Pancreas (tissue), 10 donors: Measurements from ENCODE around the gene MBD5. TPM values are rescaled to one million over a fixed set of nuclear protein-coding genes. Genes with fewer than 3 reads are reported as not detected.

Source experiments
- ATAC-seq, 4 donors: fragments of 200-7000 bp; cut with Tn5 transposase; one replicate each; pipeline versions ENCODE4 v1.8.0 to v1.9.1; 2020; ENCODE audit warnings: mild to moderate bottlenecking in 4 of 4, moderate library complexity in 4 of 4
- DNase-seq, 6 donors: peaks; one replicate each; pipeline ENCODE4 v3.0.0-alpha.2; 2020
- FAIRE-seq: peaks from 2 replicates; lab custom pipeline; 2012; peaks lifted over from hg19 to GRCh38; lab: Jason Lieb, UNC
- H3K27ac ChIP-seq, 4 donors: fragments of 200-600 bp; sonication (generic); 1 replicate in 3 of 4; 2 replicates in 1 of 4; pipeline versions ENCODE4 v1.5.0 to v1.8.0; 2020
- H3K27me3 ChIP-seq, 4 donors: fragments of 200-600 bp; one replicate each; pipeline ENCODE4 v1.8.0; 2021
- H3K36me3 ChIP-seq, 3 donors: fragments of 200-600 bp; sonication (generic) in 1 of 3; one replicate each; pipeline versions ENCODE4 v1.5.0 to v1.8.0; 2020 to 2021
- H3K4me1 ChIP-seq, 3 donors: fragments of 200-600 bp; one replicate each; pipeline ENCODE4 v1.8.0; 2021
- H3K4me3 ChIP-seq, 4 donors: fragments of 200-600 bp; sonication (generic) in 2 of 4; one replicate each; pipeline versions ENCODE4 v1.5.0 to v1.8.0; 2020 to 2021
- H3K9me3 ChIP-seq, 4 donors: fragments of 200-600 bp; one replicate each; pipeline ENCODE4 v1.8.0; 2021
- WGBS, 2 donors: extraction: QIAGEN DNeasy Blood & Tissue Kit; methylation state at CpG; one replicate each; pipeline ENCODE4 v1.1.7; 2013; 5-methylcytosine and 5-hydroxymethylcytosine counted together
- intact Hi-C, 3 donors: fragments of 100-400 bp; cut with DNase I; formaldehyde crosslinking; loops; one replicate each; pipeline versions ENCODE4 v1.11.1 to v1.14.2; 2022
- polyA plus RNA-seq, 2 donors: library from polyadenylated mRNA; stranded (reverse); fragments of 200-250 nt; gene quantifications; one replicate each; pipeline ENCODE4 v1.2.3, GENCODE V29; 2013
- total RNA-seq, 6 donors: library from RNA; stranded (reverse); fragmentation: NEBNext Ultra II Directional in 4 of 6; extraction: Animal tissue kit (Norgen Biotek cat#: 25700) in 4 of 6; gene quantifications; one replicate each; pipeline versions ENCODE4 v1.2.1 to v1.2.4, GENCODE V29; 2021 to 2023
- TF ChIP-seq, protein P1 (sequence below), 4 donors: fragments of 200-600 bp; sonication (generic) in 3 of 4; IDR thresholded peaks; one replicate each; pipeline versions ENCODE4 v1.5.0 to v1.8.0; 2021; ENCODE audit warnings: antibody characterized with exemption in 4 of 4
- donor health status: healthy with polysubstance abuse.
- donor health status: DM: no; HTN: no; CAD: no; lungs with moderate emphysema.
- donor health status: DM: no; HTN: no; CAD: no.
- donor health status: control.
- donor health status: control.
- donor health status: Bipolar disorder and iron deficiency.
- donor health status: DM: yes; HTN: yes; CAD: no.
- donor health status: DM: no; HTN: no; CAD: no.
- donor health status: DM: no; HTN: no; CAD: no.
- donor health status: DM: yes; HTN: yes; CAD: no.

Gene MBD5
- total and polyA plus RNA-seq, 8 donors = 4.5 to 27.4 (median 12.8) TPM

DNA sequence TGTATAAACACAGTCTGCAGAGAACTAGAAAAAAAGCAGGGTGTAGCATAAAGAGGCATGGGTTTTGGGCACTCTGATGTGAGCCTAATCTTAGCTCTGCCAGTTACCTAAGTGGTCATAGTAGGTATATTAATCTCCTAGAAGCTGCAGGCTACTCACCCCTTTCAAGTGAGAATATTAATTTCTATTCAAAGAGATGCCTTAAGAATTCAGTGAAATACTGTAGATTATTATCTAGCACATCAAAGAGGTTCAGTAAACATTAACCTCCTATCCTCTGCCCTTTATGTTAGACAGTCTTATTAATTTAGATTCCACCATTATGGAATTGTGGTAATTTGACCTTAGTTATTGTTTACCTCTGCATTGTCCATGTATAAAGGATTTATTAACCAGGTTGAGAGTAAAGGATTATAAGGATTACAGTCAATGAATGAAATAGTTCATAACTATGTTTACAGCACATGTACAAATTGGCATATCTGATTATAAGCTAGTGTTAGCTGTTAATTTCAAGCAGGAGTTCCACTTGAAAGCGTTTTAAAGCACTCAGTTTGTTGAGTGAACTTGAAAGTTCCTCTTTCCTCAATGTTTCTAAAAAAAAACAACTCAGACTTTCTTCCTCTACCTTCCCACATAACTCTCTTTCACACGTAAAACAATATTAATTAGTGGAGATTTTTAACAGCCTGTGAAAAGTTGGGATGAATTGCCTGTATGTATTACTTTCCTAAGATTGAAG lies 473.1 kb downstream of the MBD5 start:
- no peak for FAIRE-seq
- Histone ChIP-seq H3K9me3 (no peaks in the 10 kb centered on the region), H3K36me3 (no peaks in the 10 kb centered on the region), H3K4me1 (no peaks in the 10 kb centered on the region), H3K4me3 (no peak overlapping the region), H3K27ac (no peak overlapping the region), H3K27me3 (no peaks in the 10 kb centered on the region)
- ATAC-seq = no peak
- TF ChIP-seq, protein P1, sequence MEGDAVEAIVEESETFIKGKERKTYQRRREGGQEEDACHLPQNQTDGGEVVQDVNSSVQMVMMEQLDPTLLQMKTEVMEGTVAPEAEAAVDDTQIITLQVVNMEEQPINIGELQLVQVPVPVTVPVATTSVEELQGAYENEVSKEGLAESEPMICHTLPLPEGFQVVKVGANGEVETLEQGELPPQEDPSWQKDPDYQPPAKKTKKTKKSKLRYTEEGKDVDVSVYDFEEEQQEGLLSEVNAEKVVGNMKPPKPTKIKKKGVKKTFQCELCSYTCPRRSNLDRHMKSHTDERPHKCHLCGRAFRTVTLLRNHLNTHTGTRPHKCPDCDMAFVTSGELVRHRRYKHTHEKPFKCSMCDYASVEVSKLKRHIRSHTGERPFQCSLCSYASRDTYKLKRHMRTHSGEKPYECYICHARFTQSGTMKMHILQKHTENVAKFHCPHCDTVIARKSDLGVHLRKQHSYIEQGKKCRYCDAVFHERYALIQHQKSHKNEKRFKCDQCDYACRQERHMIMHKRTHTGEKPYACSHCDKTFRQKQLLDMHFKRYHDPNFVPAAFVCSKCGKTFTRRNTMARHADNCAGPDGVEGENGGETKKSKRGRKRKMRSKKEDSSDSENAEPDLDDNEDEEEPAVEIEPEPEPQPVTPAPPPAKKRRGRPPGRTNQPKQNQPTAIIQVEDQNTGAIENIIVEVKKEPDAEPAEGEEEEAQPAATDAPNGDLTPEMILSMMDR (IDR thresholded peaks at IDR 0.05) = no peak
- no peak for DNase-seq
- WGBS, 2 donors = 70 to 79% methylated on average over 2 of the region's 2 CpGs
- intact Hi-C loops = no loop called here

DNA sequence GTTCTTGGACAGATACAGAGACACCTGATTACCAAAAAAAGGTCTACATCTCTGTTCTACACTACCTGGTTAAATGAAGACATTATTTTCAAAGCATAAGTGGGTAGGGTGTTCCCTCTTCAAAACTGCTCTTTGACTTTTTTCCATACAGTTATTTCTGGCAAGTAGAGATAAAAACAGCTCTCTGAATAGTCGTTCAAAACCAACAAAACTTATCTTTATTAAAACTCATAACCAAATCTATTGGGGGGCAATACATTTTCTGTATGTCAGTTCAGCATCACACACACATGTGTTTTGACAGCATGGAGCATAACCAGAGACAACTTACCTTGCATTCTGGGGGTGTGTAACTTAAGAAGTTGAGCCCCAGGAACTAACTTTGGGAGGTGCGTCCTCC lies 474.7 kb downstream of the MBD5 start:
- FAIRE-seq (no peak), ATAC-seq (no peak), DNase-seq (no peak)
- intact Hi-C loops = no loop called here
- Histone ChIP-seq H3K27me3 (no peaks in the 10 kb centered on the region), H3K4me3 (no peak overlapping the region), H3K9me3 (no peaks in the 10 kb centered on the region), H3K27ac (no peak overlapping the region), H3K4me1 (no peaks in the 10 kb centered on the region), H3K36me3 (no peaks in the 10 kb centered on the region)
- TF ChIP-seq, protein P1 (IDR thresholded peaks at IDR 0.05) = no peak
- WGBS, 2 donors = 51 to 57% methylated on average over 2 of the region's 2 CpGs

DNA sequence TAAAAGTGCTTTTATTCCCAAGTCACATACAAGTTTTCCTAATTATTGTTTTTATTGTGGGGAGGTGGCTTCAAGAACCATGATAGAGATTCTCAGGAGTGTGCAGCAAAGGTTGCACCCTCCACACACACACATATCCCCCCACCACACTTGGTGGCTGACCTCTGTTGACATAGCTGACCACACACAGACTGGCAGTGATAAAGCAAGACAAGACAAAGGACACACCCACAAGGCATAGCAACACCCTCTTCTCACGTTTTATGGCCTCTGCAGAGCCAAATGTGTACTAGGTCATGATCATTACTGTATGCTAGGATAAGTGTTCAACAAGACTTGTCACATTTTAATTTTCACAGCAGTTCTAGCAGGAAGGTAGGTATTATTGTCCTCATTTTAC lies 480.7 kb downstream of the MBD5 start:
- no peak for FAIRE-seq
- TF ChIP-seq, protein P1 (IDR thresholded peaks at IDR 0.05) = no peak
- Histone ChIP-seq H3K27me3 (no peaks in the 10 kb centered on the region), H3K4me1 (no peaks in the 10 kb centered on the region), H3K27ac (no peak overlapping the region), H3K4me3 (no peak overlapping the region), H3K9me3 (no peaks in the 10 kb centered on the region), H3K36me3 (no peaks in the 10 kb centered on the region)
- intact Hi-C loops = no loop called here
- no peak for ATAC-seq
- no peak for DNase-seq
- 45 to 48% methylated on average over 1 of the region's 1 CpG for WGBS, 2 donors

DNA sequence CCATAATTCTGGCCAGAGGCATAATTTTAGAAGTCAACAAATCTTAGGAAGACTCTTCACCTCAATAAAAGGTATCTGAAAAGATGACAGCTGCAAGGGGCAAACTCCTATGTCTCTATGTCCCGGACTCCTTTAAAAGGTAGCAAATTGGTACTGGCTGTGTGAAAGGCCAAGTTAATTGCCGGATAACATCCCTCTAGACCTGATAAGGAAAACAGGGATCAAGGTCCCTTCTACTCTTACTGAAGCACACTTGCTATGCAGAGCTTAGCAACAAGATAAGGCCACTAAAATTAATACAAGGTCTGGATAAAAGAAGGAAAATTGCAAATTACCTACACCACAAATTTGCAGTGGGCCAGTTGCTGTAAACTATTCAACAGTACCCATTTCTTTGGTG lies 482.6 kb downstream of the MBD5 start:
- 48 to 50% methylated on average over 2 of the region's 2 CpGs for WGBS, 2 donors
- no peak overlapping the region for H3K27ac ChIP-seq
- no peaks in the 10 kb centered on the region for H3K9me3 ChIP-seq
- intact Hi-C loops = no loop called here
- no peak for ATAC-seq
- DNase-seq = no peak
- no peaks in the 10 kb centered on the region for H3K27me3 ChIP-seq
- no peaks in the 10 kb centered on the region for H3K4me1 ChIP-seq
- TF ChIP-seq, protein P1 (IDR thresholded peaks at IDR 0.05) = no peak
- H3K36me3 ChIP-seq = no peaks in the 10 kb centered on the region
- no peak overlapping the region for H3K4me3 ChIP-seq
- no peak for FAIRE-seq

GRCh38 chr2:148507970-148508369 lies 487.1 kb downstream of the MBD5 start:
- intact Hi-C loops = no loop called here
- no peak for FAIRE-seq
- WGBS, 2 donors = 37 to 38% methylated on average over 3 of the region's 3 CpGs

More at GRCh38 chr2:148507970-148508369, 487.1 kb downstream of the MBD5 start:
- Histone ChIP-seq H3K4me3 (no peak overlapping the region), H3K9me3 (no peaks in the 10 kb centered on the region), H3K4me1 (no peaks in the 10 kb centered on the region), H3K27me3 (no peaks in the 10 kb centered on the region), H3K36me3 (no peaks in the 10 kb centered on the region), H3K27ac (no peak overlapping the region)
- TF ChIP-seq, protein P1 (IDR thresholded peaks at IDR 0.05) = no peak
- DNase-seq (no peak), ATAC-seq (no peak)
